Measurements from ENCODE around the gene CBX5.

DNA sequence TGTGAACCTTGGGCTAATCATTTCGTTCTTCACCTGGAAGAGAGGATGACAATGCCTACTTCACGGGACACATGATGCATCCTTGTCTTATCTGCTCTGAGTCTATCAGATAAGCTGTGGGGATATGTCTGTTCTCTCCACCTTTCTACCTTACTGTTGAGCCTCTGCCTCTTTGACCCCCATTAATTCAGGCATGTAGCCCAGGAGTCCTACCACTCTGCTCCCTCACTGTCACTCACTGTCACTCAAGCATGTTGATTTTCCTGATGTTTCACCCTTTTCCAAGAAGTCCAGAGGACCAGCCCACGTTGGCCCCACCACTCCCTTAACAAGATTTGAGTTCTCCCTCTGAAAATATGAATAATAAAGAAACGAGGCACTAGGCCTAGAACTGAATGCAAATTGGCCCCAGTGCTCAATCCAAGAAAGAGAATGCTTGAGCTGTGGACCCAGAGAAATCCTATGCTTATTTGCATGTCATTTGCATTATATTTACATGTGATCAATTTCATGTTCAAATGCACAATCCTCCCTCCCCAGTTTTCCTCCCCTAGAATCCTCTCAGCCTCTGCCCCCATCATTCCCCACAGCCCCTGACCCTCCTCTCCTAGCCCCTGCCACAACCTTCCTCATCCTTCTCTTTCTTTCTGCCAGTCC lies 84.7 kb downstream of the CBX5 start:
- TF ChIP-seq, protein P1, sequence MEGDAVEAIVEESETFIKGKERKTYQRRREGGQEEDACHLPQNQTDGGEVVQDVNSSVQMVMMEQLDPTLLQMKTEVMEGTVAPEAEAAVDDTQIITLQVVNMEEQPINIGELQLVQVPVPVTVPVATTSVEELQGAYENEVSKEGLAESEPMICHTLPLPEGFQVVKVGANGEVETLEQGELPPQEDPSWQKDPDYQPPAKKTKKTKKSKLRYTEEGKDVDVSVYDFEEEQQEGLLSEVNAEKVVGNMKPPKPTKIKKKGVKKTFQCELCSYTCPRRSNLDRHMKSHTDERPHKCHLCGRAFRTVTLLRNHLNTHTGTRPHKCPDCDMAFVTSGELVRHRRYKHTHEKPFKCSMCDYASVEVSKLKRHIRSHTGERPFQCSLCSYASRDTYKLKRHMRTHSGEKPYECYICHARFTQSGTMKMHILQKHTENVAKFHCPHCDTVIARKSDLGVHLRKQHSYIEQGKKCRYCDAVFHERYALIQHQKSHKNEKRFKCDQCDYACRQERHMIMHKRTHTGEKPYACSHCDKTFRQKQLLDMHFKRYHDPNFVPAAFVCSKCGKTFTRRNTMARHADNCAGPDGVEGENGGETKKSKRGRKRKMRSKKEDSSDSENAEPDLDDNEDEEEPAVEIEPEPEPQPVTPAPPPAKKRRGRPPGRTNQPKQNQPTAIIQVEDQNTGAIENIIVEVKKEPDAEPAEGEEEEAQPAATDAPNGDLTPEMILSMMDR (IDR thresholded peaks at IDR 0.05), result no peak
- no peak for TF ChIP-seq POLR2A (IDR thresholded peaks at IDR 0.05)
